Measurements from ENCODE around the gene GAS2L1.

Gene GAS2L1

DNA sequence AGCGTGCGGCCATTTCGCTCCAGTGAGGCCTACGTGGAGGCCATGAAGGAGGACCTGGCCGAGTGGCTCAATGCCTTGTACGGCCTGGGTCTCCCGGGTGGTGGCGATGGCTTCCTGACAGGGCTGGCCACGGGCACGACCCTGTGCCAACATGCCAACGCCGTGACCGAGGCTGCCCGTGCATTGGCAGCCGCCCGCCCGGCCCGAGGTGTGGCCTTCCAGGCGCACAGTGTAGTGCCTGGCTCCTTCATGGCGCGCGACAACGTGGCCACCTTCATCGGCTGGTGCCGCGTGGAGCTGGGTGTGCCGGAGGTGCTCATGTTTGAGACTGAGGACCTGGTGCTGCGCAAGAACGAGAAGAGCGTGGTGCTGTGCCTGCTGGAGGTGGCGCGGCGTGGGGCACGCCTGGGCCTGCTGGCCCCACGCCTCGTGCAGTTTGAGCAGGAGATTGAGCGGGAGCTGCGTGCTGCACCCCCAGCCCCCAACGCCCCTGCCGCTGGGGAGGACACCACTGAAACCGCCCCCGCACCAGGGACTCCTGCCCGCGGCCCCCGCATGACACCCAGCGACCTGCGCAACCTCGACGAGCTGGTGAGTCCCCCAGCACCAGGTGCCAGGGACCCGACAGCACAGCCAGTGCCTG is 1.8 kb downstream of the GAS2L1 start:
- ChIA-PET CTCF (no interaction called here), POLR2A (ENCODE audit: low non-redundant PET) (no interaction called here)
- no peak for DNase-seq (ENCODE audit: low spot score)
- TF ChIP-seq, protein P1, sequence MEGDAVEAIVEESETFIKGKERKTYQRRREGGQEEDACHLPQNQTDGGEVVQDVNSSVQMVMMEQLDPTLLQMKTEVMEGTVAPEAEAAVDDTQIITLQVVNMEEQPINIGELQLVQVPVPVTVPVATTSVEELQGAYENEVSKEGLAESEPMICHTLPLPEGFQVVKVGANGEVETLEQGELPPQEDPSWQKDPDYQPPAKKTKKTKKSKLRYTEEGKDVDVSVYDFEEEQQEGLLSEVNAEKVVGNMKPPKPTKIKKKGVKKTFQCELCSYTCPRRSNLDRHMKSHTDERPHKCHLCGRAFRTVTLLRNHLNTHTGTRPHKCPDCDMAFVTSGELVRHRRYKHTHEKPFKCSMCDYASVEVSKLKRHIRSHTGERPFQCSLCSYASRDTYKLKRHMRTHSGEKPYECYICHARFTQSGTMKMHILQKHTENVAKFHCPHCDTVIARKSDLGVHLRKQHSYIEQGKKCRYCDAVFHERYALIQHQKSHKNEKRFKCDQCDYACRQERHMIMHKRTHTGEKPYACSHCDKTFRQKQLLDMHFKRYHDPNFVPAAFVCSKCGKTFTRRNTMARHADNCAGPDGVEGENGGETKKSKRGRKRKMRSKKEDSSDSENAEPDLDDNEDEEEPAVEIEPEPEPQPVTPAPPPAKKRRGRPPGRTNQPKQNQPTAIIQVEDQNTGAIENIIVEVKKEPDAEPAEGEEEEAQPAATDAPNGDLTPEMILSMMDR (conservative IDR thresholded peaks at IDR 0.05; ENCODE audit: low read depth): no peak
- H3K27ac ChIP-seq: peak overlapping the region; percentile 94

DNA sequence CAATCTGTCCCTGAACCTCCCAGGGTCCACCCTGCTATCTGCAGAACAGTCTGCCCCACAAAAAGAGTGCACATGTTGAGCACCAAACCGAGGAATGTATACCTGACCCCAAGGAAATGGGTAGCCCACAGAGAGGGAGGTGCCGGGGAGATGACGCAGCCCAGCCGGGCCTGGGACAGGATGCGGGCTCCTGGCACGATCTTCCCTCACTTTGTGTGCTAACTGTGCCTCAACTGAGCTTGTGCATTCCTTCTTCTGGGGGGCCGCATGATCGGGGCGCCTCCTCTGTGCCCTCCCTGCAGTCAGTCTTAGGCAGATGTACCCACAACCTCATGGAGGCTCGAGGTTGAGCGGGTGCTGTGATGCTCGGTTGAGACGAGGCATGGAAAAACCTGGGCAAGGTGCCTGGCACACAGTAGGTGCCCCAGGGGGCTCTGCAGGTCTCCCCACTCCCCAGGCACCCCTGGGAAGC is 2.4 kb downstream of the GAS2L1 start:
- H3K27ac ChIP-seq: peak overlapping the region; percentile 94
- peak; percentile 58 for DNase-seq (ENCODE audit: low spot score)
- CTCF ChIA-PET: no interaction called here

DNA sequence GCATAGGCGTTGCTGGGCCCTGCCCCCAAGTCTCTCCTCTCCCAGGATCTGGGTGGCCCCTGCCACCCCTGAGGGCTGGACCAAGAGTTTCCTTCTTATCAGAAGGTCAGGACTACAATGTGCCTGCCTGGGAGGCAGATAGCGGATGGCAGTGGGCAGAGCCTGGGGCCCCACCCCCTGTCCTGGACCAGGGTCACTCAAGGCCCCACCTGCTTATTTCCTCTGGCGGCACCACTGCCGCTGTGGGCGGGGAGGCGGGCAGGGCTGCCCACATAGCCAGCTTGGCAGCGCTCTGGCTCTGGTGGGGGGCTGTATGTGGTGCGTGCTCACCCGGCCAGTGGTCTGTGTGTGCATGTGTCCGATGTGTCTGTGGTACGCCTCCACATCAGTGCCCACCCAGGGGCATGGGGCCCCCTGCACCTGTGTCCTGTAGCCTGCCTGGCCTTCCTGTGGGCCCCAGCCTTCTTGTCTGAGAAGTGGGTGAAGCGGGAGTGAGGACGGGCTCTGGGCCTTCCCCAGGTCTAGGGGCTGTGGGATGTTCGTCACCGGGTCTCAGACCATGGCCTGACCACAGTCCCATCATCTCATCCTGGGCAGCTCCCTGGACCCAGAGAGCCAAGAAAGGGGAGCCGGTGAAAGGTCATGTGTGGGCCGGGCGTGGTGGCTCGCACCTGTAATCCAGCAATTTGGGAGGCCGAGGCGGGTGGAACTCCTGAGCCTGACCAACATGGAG is 3.0 kb downstream of the GAS2L1 start:
- H3K27ac ChIP-seq: peak overlapping the region; percentile 94
- DNase-seq (ENCODE audit: low spot score): no peak
- ChIA-PET CTCF (no interaction called here), POLR2A (ENCODE audit: low non-redundant PET) (no interaction called here)
- TF ChIP-seq, protein P1 (conservative IDR thresholded peaks at IDR 0.05; ENCODE audit: low read depth): no peak

More for the DNA sequence above, 2.4 kb downstream of the GAS2L1 start:
- POLR2A ChIA-PET (ENCODE audit: low non-redundant PET): no interaction called here
- TF ChIP-seq, protein P1 (conservative IDR thresholded peaks at IDR 0.05; ENCODE audit: low read depth): no peak

DNA sequence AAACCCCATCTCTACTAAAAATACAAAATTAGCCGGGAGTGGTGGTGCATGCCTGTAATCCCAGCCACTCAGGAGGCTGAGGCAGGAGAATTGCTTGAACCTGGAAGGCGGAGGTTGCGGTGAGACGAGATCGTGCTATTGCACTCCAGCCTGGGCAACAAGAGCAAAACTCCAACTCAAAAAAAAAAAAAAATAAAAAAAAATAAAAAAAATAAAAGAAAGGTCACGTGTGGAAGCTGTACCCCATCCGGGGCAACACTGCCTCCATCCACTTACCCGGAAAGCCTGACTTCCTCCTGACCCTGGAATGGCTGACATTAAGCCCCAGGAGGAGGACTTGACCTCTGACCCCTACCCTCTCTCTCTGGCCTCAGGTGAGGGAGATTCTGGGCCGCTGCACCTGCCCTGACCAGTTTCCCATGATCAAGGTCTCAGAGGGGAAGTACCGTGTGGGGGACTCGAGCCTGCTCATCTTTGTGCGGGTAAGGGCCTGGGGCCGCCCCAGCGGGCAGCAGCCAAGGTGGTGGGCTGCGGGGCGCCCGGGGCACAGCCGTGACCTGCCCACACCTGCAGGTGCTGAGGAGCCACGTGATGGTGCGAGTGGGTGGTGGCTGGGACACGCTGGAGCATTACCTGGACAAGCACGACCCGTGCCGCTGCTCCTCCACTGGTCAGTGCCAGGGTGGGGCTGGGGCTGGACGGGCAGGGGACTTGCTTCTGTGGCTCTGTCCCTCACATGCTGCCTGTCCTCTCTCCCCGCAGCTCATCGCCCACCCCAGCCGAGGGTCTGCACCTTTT is 3.8 kb downstream of the GAS2L1 start:
- ChIA-PET POLR2A (ENCODE audit: low non-redundant PET) (no interaction called here), CTCF (no interaction called here)
- DNase-seq (ENCODE audit: low spot score): no peak
- TF ChIP-seq, protein P1 (conservative IDR thresholded peaks at IDR 0.05; ENCODE audit: low read depth): no peak
- H3K27ac ChIP-seq: peak overlapping the region; percentile 94

DNA sequence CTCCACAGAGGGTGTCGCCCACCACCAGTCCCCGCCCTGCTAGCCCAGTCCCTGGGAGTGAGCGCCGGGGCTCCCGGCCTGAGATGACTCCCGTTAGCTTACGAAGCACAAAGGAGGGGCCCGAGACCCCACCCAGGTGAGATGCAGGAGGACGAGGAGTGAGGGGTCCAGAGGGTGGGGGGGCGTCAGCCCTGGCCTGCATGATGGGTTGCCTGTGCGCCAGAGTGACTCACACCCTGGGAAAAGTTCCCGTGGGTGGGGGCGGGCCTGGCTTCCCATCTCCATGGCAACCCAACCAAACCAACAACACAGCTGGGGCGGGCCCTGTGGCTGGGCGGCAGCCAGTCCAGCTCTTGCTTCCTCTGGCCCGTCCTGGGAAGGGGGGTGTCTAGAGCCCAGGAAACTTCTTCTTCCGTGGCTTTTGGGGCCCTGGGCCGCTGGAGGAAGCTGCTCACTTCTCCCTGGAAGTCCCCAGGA is 4.5 kb downstream of the GAS2L1 start:
- POLR2A ChIA-PET (ENCODE audit: low non-redundant PET): no interaction called here
- CTCF ChIA-PET: interaction anchor here (0.6 kb wide), 1 partner anchor 10 kb away, joined by 3 read pairs; no protein-coding TSS in a partner anchor
- H3K27ac ChIP-seq: peak overlapping the region; percentile 94
- TF ChIP-seq, protein P1 (conservative IDR thresholded peaks at IDR 0.05; ENCODE audit: low read depth): no peak
- DNase-seq (ENCODE audit: low spot score): peak; percentile 94
